ENCODE measurements around the gene NBL1. TPM values are rescaled to one million over a fixed set of nuclear protein-coding genes. Genes with fewer than 3 reads are reported as not detected.

NBL1 gene
- total and polyA plus RNA-seq, 10 of the 15 experiments (the other 5 are each of a cell fraction or from before 2014, with no cell fraction given): 0.13 to 2.4 (median 0.81) TPM; not detected in 1

- Histone ChIP-seq H3K9ac (ENCODE audit: control insufficient read depth, insufficient read depth, low read length) (no peak overlapping the region), H3K4me3 (no peak overlapping the region), H3K79me2 (ENCODE audit: control insufficient read depth, insufficient read depth, low read length) (no peaks in the 10 kb centered on the region), H3K27ac (ENCODE audit: control insufficient read depth, insufficient read depth) (no peak overlapping the region), H3K9me3 (replicated peaks; ENCODE audit: control insufficient read depth, insufficient read depth, low read length) (no peaks in the 10 kb centered on the region), H3K27me3 (replicated peaks in 1 of 2; ENCODE audit: control insufficient read depth in 2 of 2, insufficient read depth in 2 of 2, low read length in 1 of 2) (no peaks in the 10 kb centered on the region), H3K4me1 (ENCODE audit: control insufficient read depth, insufficient read depth, low read length) (no peaks in the 10 kb centered on the region), H3K4me2 (ENCODE audit: control insufficient read depth, insufficient read depth) (no peak overlapping the region), H3K36me3 (ENCODE audit: control insufficient read depth in 2 of 2, insufficient read depth in 2 of 2, low read length in 1 of 2) (no peaks in the 10 kb centered on the region; a peak in 1 of 4 replicates), H4K20me1 (ENCODE audit: control insufficient read depth, insufficient read depth) (no peaks in the 10 kb centered on the region), H2AFZ (ENCODE audit: control insufficient read depth, low read depth, low read length) (no peak overlapping the region)
- no peak for TF ChIP-seq E2F8 (IDR thresholded peaks at IDR 0.05; ENCODE audit: low read depth, partially characterized antibody)
- TF ChIP-seq BHLHE40 (IDR thresholded peaks at IDR 0.05; ENCODE audit: borderline replicate concordance in 1 of 2, low read depth in 2 of 2, low read length in 1 of 2): no peak
- TF ChIP-seq HSF1 (IDR thresholded peaks at IDR 0.05; ENCODE audit: low read depth, low read length): no peak
- TF ChIP-seq CHD2 (IDR thresholded peaks at IDR 0.05; ENCODE audit: borderline replicate concordance, low read depth, low read length): no peak
- no peak for TF ChIP-seq CREB1 (IDR thresholded peaks at IDR 0.05; ENCODE audit: low read depth)
- TF ChIP-seq ZZZ3 (IDR thresholded peaks at IDR 0.05; ENCODE audit: control insufficient read depth, insufficient read length, low read depth): no peak
- no peak for TF ChIP-seq RFX5 (IDR thresholded peaks at IDR 0.05; ENCODE audit: low read depth, low read length)
- TF ChIP-seq ZBTB11 (CRISPR knock-in tag; IDR thresholded peaks at IDR 0.05): no peak
- TF ChIP-seq ZNF24 (IDR thresholded peaks at IDR 0.05): no peak
- TF ChIP-seq ZNF384 (IDR thresholded peaks at IDR 0.05; ENCODE audit: borderline replicate concordance, low read depth, low read length): no peak
- no peak for TF ChIP-seq LARP7 (IDR thresholded peaks at IDR 0.05)
- TF ChIP-seq MEF2B (IDR thresholded peaks at IDR 0.05; ENCODE audit: partially characterized antibody, poor library complexity, severe bottlenecking): no peak
- no peak for TF ChIP-seq FOXM1 (IDR thresholded peaks at IDR 0.05; ENCODE audit: low read depth, low read length)
- TF ChIP-seq SUPT20H (IDR thresholded peaks at IDR 0.05; ENCODE audit: borderline replicate concordance, control insufficient read depth, low read depth, low read length): no peak
- no peak for TF ChIP-seq ZNF217 (IDR thresholded peaks at IDR 0.05)
- TF ChIP-seq HDGF (IDR thresholded peaks at IDR 0.05): no peak
- TF ChIP-seq TCF7 (IDR thresholded peaks at IDR 0.05; ENCODE audit: borderline replicate concordance): no peak
- TF ChIP-seq CBX5 (IDR thresholded peaks at IDR 0.05; ENCODE audit: low read depth): no peak
- ChIA-PET RAD21 (ENCODE audit: unreplicated experiment) (no interaction called here), CTCF (interaction anchor here (1.6 kb wide), 1 partner anchor 22 kb away, joined by 6 read pairs; no protein-coding TSS in a partner anchor), POLR2A (no interaction called here), SMC1A (ENCODE audit: uncharacterized antibody, unreplicated experiment) (no interaction called here)
- 79% methylated on average over 3 of the region's 3 CpGs for WGBS (ENCODE audit: insufficient coverage, insufficient replicate concordance, low lambda C conversion rate, missing lambda C conversion rate)
- no peak for FAIRE-seq
- no peak for DNase-seq (ENCODE audit: low read depth, low spot score)
- in situ Hi-C loops (cut with MboI): no loop called here
- ATAC-seq: no peak
- no TSS peak for BruUV-seq (replicated peaks)
- intact Hi-C loops (cut with micrococcal nuclease; ENCODE audit: unreplicated experiment): no loop called here
These were observed 38.1 kb downstream of the NBL1 start for GRCh38 chr1:19682257-19682656.

All from GM12878 (cell line).